ENCODE results near the gene SMS.

DNA sequence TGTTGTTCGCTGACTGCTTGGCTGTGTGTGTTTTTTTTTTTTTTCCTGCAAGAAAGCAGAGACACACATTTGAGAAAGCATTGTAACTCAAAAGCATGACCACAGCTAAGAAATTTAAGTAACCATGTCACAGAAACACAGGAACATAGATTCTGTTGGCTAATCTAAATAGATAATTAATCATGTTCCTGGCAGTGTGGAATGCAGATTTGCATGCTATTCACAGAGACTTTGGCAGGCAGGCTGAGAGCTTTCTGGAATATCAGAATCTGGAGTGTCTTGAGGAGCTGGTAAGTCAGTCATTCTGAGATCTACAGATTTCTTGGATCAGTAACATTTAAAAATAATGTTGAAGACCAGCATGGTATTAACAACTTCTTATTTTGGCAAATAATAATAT, 33.2 kb upstream of the SMS start:
- TF ChIP-seq EZH2 (IDR thresholded peaks at IDR 0.05) (no peak), POLR2AphosphoS5 (IDR thresholded peaks at IDR 0.05; ENCODE audit: borderline replicate concordance, low read depth, low read length) (no peak)

Measured in SK-N-MC (cell line).